Spleen (tissue), 7 donors: ENCODE data around the gene MAEA.

Source experiments
- POLR2A ChIP-seq, 3 donors: fragments of 450-650 bp; IDR thresholded peaks; one replicate each; pipeline ENCODE4 v1.5.1; 2017; ENCODE audit warnings: antibody characterized with exemption in 3 of 3, mild to moderate bottlenecking in 1 of 3
- TF ChIP-seq, protein P1 (sequence below), 11 experiments: fragments of 200-600 bp in 7 of 11; fragments of 450-650 bp in 4 of 11; sonication (generic) in 4 of 11; IDR thresholded peaks in 8 of 11; conservative IDR thresholded peaks in 3 of 11; 1 replicate in 7 of 11; 2 replicates in 4 of 11; pipeline versions ENCODE4 v1.4.0 to v1.8.0; 2016 to 2021; ENCODE audit warnings: antibody characterized with exemption in 11 of 11, inconsistent platforms in 4 of 11, mild to moderate bottlenecking in 1 of 11
- donor health status: DM: no; HTN: no; CAD: no; lungs with moderate emphysema.
- donor health status: DM: no; HTN: no; CAD: no.
- donor health status: DM: no; HTN: no; CAD: no.

GRCh38 chr4:1260418-1261106 lies 29.1 kb upstream of the MAEA start:
- TF ChIP-seq, protein P1, sequence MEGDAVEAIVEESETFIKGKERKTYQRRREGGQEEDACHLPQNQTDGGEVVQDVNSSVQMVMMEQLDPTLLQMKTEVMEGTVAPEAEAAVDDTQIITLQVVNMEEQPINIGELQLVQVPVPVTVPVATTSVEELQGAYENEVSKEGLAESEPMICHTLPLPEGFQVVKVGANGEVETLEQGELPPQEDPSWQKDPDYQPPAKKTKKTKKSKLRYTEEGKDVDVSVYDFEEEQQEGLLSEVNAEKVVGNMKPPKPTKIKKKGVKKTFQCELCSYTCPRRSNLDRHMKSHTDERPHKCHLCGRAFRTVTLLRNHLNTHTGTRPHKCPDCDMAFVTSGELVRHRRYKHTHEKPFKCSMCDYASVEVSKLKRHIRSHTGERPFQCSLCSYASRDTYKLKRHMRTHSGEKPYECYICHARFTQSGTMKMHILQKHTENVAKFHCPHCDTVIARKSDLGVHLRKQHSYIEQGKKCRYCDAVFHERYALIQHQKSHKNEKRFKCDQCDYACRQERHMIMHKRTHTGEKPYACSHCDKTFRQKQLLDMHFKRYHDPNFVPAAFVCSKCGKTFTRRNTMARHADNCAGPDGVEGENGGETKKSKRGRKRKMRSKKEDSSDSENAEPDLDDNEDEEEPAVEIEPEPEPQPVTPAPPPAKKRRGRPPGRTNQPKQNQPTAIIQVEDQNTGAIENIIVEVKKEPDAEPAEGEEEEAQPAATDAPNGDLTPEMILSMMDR (IDR thresholded peaks at IDR 0.05 in 8 of 11, conservative IDR thresholded peaks at IDR 0.05 in 3 of 11), result no peak
- TF ChIP-seq POLR2A (IDR thresholded peaks at IDR 0.05), result no peak
